CD4-positive, alpha-beta T cell treated with Interleukin-15 for 4 hours (primary cell): Measurements from ENCODE around the gene LLGL1.

Experiments used
- DNase-seq: peaks from one replicate; pipeline ENCODE4 v3.0.0-alpha.2; 2020; ENCODE audit warnings: low spot score

The LLGL1 gene

GRCh38 chr17:18225121-18225641 lies at the start of gene LLGL1:
Gene LLGL1 (plus strand): TSS chr17:18225635. CDS start chr17:18225683, 48 bp downstream.
- DNase-seq: peak; percentile 96

GRCh38 chr17:18176176-18176575 lies 49.3 kb upstream of the LLGL1 start:
- no peak for DNase-seq

- no peak for DNase-seq
Measured at GRCh38 chr17:18177133-18177532, 48.3 kb upstream of the LLGL1 start.

- no peak for DNase-seq
Measured at GRCh38 chr17:18177722-18178121, 47.7 kb upstream of the LLGL1 start.

- no peak for DNase-seq
Measured at GRCh38 chr17:18179196-18179595, 46.2 kb upstream of the LLGL1 start.

GRCh38 chr17:18179804-18180203 lies 45.6 kb upstream of the LLGL1 start:
- DNase-seq: no peak

- no peak for DNase-seq
Measured at GRCh38 chr17:18181358-18181757, 44.1 kb upstream of the LLGL1 start.

- DNase-seq: no peak
Measured at GRCh38 chr17:18182110-18182977, 43.1 kb upstream of the LLGL1 start.

- peak; percentile 84 for DNase-seq
Measured at GRCh38 chr17:18182978-18183333, 42.5 kb upstream of the LLGL1 start.

- DNase-seq: peak; percentile 99
Measured at GRCh38 chr17:18183334-18184142, 41.9 kb upstream of the LLGL1 start, which contains the start of gene ALKBH5. Gene ALKBH5 (plus strand): TSS chr17:18183828. CDS start chr17:18184244, 416 bp downstream.

- DNase-seq: peak; percentile 64
Measured at GRCh38 chr17:18184143-18185031, 41.0 kb upstream of the LLGL1 start.

- no peak for DNase-seq
Measured at GRCh38 chr17:18185391-18185790, 40.0 kb upstream of the LLGL1 start.

GRCh38 chr17:18185832-18186626 lies 39.4 kb upstream of the LLGL1 start:
- no peak for DNase-seq

GRCh38 chr17:18186627-18186982 lies 38.8 kb upstream of the LLGL1 start:
- DNase-seq: no peak

GRCh38 chr17:18187226-18187625 lies 38.2 kb upstream of the LLGL1 start:
- no peak for DNase-seq

- DNase-seq: peak; percentile 28
Measured at GRCh38 chr17:18187821-18188761, 37.3 kb upstream of the LLGL1 start.

GRCh38 chr17:18190628-18191235 lies 34.7 kb upstream of the LLGL1 start:
- no peak for DNase-seq

GRCh38 chr17:18191236-18191667 lies 34.2 kb upstream of the LLGL1 start:
- DNase-seq: no peak

GRCh38 chr17:18191967-18192366 lies 33.5 kb upstream of the LLGL1 start:
- DNase-seq: no peak
